Suppressor macrophage treated with lipopolysaccharide for 1 hour (primary cell): ENCODE data around the gene CARMIL1.

Experiments used
- DNase-seq, 3 donors: peaks; one replicate each; pipeline ENCODE4 v3.0.0-alpha.2; 2020 to 2022

Gene CARMIL1

DNA sequence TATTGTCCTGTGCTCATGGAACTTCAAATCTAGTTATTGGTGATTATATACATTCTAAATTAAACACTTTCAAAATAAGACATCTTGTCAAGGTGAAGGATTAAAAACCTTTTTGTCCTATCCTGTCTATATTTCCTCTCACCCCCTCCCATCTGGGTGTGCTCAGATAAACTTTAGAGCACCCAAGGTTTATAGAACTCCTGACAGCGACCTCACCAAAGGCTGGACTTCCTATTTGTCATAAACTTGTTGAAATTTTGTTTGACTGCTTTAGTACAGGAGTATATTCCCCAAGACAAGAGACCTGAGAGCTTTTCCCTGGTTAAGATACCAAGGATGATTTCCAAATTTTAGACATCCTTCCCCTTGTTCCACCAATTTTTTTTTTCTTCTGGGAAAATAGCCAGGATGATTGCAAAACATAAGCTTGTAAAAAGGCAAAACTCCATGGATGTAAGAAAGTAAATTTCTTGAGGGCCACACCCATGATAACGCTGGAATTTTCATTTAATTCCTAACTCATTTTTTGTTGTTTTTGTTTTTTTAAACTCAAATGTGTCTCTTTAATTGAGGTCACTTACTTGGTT lies 33.0 kb downstream of the CARMIL1 start:
- DNase-seq: peak in 2 of 3 donors; percentile 39 to 45

DNA sequence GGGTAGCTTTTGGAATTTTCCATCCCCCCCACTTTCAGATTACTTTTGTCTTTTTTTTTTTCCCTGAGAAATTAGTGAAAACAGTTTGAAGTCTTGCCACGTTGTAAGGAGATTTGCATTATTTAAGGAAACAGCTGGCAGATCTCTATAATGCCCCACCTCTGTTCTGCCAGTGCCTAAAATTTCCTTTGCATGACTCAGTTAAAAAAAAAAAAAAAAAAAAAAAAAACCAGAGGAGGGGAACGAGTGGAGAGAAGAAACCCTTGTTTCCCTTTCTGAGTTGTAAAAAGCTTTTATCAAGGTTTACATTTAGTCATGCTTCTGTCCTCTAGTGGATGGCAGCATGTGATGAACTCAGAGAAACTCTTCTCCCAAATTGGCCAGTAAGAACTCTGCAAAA lies 33.5 kb downstream of the CARMIL1 start:
- peak; percentile 61 to 70 (median 69) for DNase-seq

DNA sequence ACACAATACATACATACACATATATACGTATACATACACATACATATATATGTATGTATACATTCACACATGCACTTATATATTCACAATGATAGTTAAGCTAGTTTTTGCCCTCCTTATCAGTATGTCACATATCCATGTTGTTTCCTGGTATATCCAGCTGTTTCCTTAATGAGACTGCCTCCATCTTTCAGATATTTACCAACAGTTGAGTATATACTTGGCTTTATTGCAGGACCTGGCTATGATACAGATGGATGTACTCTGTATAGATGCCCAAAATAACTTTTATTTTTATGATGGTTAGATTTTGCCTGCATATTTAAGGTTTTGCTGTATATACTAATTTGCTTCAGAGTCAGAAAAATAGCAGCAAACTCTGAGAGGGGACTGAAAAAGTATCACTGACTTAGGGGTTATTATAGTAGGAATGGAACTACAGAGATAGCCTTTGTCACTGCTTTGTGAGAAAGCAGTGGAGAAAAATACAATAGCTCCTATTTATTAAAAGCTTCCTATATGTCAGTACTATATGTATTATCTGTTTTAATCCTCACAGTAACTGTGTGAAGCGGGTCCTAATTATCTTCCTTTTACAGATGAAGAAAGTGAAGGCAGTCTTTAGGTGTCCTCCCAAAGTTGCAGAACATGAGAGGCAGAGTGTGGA lies 35.5 kb downstream of the CARMIL1 start:
- DNase-seq: no peak

DNA sequence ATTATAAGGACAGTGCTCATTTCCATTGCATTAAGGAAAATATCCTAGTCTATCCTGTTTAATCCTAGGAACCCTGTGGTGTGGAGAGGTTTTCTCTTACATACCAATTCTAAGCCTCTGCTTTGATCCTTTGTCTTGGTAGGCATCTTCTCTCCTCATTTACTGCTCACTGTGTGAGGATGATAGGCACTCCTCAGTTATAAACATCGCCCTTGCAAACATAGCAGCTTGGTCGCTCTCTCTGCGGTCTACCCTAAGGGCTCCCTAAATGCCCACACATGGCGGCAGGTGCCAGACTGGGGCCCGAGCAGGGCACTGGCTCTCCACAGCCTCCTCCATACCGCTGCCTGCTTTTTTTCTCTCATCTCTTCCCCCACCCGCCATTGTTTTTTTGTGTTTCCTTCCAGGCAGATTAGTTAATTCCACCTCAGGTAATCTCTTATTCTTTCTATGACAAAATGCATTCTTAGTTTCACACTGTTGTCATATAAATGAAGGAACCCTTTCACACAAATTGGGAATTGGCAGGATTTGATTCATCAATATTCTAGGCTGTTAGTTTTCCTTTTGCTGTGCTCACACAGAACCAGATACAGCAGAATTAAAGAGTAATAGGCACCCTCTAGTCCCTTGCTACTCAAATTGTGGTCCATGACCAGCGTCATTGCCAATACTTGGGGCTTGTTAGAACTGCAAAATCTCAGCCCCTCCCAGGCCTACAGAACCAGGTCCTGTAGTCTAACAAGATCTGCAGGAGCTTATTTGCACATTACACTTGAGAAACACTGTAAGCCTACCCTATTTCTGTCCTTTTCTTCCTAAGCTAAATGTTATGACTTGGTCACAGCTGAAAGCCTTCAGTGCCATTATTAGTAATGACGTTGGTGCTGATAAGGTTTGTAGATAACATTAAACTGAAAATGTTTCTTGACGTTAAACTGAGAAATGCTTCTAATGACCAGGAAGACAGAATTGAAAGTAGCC lies 36.3 kb downstream of the CARMIL1 start:
- DNase-seq: no peak

DNA sequence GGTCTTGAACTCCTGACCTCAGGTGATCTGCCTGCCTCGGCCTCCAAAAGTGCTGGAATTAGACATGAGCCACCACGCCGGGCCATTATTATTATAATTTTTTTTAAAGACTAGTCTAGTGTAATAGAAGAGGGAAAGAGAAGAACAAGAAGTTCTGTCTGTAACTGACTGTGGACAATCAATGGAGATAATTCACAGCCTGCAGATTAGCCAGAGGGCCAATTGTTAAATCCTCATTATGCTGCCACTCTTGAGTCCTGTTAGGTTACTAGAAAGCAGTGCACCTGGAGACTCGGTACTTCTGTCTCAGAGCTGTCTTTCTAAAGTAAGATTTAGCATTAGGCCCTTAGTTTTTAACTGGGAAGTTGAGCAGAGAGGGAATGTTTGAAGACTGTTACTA lies 37.5 kb downstream of the CARMIL1 start:
- DNase-seq: no peak

DNA sequence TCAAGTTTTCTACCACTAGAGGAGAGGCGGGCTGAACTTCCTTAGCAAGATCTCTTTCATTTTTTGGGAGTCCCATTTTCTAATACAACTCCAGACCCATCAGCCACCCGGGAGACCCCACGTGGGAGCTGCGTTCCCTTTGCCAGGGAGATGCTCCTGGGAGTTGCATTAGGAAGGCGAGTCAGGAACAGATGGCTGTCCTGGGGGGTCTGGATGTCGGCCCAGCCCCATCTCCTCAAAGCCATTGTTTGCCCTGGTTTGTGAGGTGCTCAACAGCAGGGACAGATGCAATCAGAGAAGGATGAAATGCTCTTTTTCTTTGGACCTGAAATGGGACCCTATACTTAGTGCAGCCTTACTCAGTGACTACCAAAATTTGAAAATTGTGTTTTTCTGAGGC lies 39.4 kb downstream of the CARMIL1 start:
- DNase-seq: no peak

DNA sequence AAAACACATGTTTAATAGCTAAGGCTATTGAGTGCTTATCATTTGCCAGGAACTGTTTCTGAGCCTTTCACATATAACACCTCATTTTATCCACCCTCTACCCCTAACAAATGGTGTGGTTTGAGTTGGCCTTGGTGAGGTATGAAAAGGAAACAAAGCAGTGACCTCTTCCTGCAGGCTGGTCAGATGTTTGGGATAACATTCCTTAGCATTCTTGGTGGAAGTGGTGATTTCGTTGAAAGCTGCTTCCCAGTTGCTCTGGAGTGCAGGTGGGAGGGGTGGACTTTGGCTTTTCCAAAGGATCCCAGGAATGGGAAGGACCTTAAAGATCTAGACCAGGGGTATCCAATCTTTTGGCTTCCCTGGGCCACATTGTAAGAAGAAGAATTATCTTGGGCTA lies 41.3 kb downstream of the CARMIL1 start:
- DNase-seq: no peak

DNA sequence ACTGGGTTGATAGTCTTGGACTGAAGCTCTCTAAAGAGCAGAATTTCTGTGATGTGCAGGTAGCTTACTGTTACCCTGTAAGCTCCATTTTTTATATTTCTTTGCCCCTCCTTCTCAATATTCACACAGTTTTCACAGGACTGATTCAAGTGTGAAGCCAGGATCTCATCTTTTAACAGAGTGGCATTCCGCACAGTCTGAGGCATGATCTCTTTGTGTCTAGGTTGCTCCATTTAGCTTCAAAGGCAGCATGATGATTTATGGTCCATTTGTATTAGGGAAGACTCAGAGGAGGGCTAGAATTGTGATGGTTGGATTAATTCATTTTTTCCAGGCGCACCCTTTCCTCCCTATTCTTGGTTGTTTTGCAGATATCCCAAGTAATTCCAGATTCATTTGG lies 43.5 kb downstream of the CARMIL1 start:
- DNase-seq: no peak

DNA sequence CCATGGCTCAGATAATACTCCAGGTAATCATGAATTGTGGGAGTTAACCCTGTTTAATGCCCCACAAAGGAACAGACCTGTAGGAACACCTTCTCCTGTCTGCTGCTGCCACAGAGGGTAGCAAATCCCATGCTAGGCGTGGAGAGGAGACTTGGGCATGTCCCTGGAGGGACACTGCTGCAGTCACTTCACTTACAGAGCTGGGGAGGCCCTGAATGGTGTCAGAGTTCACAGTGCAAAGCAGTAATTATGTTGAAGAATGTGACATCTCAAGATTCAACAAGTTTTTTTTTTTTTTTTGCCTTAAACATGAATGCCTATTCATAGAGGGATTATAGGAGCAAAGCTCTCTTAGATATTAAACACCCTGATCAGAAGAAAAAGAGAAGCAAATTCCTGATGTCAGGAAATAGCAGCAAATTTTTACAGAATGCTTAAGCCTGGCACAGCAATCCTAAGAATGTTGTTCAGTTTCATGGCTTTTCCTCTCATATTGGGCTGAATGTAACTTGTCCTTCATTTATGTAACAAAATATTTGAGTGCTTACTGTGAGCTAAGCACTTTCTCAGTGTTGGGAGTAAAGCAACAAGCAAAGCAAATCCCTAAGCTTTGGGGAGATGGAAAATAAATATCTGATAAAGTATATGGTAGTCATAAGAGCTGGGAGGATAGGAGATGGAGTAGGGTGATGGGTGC lies 45.0 kb downstream of the CARMIL1 start:
- no peak for DNase-seq

DNA sequence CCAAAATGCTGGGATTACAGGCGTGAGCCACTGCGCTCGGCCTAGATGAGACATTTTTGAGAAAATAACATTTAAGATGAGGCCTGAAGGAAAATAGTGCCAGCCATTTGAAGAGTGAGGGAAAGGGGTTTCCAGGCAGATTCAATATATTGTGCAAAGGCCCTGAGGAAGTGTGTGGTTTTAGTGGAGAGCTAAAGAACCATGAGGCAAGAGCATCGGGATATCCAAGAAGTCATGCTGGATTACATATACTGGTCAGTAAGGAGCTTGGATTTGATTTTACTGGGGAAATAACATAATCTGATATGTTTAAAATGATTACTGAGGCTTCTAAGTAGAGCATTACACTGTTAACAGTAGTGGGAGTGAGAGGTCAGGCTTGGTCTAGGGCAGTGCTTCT lies 47.0 kb downstream of the CARMIL1 start:
- DNase-seq: peak; percentile 31 to 43 (median 36)

DNA sequence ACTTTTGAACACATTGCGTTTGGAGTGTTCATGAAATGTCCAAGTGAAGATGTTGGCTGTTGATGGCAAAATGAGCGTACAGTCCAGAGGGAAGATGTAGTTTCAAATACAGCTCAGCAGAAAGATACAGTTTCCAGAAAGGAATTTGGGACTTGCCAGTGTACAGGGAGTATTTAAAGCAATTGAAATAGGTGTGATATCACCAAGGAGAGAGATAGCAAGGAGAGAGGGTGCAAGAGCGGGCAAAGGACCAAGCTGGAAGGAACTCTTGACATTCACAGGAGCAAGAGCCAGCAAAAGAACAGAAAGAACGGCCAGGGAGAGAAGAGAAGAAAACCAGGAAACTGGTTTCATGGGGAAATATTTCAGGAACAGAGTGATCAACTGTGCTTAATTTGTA lies 47.8 kb downstream of the CARMIL1 start:
- DNase-seq: no peak

DNA sequence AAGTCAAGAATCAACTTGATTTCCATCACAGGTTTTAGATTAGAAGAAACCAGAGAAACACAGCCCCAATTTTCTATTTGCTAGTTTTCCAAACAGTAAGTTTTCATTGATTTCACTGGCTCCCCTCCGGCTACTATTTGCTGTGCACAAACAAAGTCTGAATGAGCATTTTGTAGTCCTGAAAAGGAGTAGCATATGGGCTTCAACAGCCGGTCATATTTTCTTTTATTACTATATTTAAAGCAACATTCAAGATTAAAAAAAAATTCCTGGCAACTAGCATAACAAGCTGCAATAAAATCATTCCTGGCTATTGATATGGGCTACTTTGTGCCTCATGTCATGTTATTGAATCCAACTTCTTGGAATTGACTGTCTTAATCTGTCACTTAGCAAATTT lies 48.3 kb downstream of the CARMIL1 start:
- DNase-seq: no peak

DNA sequence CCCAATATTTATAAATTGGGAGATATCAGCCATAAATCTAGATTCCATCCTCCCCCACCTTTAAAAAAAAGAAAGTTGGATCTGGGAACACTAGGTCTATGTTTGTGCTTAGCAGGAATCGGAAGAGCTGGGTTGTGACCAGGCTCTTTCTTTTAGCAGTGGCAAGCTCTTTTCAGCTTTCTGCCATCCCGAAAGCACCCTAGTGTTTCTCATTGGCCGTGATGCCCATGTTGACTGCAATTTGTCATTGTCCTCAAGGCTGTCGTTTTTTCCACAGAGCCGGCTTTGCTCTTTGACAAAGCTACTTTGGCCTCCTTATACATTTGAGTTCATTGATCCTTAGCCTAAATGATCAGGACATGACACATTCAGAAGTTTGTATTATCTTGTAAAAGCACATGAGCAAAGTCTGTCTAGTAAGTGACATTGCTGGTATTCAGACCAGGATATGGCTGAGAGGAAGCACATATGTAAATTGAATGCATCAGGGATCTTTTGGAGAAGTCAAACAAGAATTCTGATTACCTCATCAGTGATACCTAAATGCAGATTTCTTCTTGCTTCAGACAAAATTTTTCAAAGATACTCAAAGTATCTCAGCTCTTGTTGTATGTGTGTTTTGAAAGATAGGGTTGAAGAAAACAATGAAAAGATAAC lies 50.1 kb downstream of the CARMIL1 start:
- peak; percentile 29 to 51 (median 45) for DNase-seq

DNA sequence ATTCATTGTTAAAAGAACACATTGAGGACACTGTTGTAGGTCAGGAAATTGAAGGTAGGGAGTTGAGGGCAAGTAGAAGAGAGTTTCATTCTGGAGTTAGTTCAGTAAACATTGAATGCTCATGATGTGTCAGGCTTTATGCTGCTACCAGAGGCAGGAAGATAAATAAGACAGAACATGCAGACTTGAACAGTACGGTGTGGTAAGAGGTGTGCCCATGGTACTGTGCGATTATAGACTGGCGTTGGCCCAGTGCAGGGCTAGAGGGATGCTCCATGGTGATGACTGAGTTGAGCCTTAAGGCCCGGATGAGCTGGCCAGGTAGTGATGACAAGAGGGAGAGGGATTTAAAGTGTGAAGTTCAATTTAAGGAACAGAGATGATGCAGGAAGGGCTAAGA lies 50.8 kb downstream of the CARMIL1 start:
- no peak for DNase-seq

DNA sequence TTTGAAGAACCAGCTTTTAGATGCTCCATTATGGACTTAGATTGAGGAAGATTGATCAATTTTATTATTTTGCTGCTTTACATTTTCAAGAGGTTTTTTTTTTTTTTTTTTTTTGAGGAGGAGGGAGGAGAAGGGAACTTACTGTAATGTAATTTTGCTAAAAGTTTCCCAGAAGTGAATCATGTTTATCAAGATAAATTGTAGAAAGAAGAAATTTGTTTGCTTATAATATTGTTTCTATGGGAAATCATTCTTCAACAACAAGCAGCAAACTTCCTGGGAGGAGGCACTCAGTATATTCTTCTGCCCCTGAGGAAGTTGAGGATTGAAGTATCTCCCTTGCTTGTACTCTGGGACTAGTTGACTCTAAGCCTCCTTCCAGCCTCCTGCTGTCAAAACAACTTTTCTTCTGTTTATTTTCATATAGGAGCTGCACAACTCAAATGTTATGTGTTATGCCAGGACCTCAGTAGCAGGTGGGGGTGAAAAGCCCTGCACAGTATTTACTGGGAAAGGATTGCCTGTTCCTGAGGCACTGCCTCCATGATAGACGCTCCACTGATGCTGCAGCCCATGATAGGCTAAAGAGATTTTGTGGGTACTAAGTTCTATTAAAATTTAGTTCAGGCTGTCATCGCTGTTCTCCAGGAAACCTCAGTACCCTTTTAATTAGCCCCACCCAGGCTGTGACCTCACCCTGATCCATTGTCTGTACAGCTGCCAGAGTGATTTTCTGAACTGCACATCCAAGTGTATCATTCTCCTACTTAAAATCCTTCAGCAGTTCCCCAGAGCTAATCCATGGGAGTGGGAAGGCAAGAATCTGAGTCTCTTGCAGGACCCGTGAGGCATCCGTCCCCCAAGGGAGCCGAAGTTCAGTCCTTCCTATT lies 51.9 kb downstream of the CARMIL1 start:
- DNase-seq: peak; percentile 35 to 58 (median 40)

DNA sequence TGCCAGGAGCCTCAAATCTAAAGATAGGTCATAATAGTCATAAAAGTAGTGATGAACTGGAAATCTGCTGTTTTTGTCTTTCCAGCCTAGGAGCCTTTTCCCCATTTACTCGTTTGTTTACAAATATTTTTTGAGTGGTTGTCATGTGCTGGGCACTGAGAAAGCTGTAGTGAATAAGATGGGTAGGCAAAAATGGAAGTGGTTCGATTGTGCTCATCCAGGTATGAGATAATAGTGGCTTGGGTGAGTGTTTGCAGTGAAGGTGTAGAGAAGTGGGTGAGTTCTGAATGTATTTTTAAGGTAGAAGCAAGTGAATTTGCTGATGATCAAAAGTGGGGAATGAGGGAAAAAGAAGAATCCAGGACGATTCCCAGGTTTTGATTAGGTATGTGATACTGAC lies 53.0 kb downstream of the CARMIL1 start:
- no peak for DNase-seq

DNA sequence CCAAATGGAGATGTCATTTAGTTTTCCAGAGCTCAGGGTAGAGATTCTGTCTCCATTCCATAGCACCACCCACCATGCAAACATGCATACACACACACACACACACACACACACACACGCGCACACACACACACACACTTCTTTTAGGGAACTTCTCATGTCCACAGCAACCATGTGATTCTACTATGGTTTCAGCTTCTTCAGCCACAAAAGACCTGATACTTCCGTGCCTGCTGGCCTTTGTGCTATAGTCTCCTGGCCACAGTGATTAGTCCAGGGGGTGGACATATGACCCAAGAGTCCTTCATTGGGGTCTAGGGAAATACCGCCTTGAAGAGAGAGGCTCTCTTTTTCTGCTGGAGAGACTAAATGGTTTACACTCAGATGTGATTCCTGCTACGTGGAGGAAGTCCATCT lies 53.5 kb downstream of the CARMIL1 start:
- peak in 2 of 3 donors; percentile 40 to 52 for DNase-seq

DNA sequence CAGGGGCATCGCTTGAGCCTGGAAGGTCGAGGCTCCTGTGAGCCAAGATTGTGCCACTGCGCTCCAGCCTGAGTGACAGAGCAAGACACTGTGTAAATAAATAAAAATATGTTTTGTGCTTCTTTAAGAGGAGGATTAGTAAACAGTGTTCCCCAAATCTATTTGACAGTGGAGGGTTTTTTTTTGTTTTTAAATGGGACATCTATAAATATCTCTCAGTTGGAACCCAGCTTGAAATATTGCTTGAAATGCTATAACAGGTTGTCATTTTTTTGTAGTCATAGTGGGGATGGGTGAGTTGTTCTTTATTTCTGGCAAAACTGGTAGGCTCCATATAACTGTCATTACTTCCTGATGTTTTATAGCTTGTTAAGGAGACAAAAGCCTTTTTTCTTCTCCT lies 54.3 kb downstream of the CARMIL1 start:
- DNase-seq: no peak

DNA sequence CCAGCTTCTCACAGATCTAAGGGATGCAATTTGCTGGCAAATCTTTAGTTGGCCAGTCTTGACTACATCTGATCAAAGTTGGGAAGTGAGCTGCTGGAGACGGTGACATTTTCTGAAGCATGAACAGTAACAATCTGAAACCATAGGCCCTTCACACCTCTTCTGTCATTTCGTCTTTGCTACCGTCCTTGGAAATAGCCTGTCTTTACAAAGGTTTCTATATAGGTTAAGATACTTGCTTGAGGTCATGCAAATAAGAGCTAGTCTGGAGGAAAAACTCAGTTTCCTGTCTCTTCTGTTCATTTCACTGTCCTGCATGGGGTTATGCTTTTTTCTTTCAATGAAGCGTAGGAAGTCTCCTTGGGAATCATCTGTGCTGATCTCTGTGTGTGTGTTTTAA lies 55.6 kb downstream of the CARMIL1 start:
- no peak for DNase-seq

DNA sequence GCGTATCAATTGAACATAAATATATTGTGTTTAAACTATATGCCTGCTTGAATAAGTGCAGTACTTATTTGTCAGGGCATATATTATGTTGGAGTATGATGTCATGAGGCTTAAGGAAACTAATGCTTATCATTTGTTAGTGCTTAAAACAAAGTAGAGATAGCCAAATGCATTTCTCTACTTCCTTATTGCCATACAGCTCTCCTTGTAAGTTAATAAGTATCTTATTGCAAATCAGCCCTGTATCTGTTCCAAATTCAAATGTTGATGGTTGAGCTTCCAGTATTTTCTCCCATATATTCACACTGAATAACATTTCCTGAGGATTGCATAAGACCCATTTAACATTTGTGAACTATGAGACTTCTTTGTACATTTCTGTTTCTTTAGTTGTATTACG lies 57.8 kb downstream of the CARMIL1 start:
- no peak for DNase-seq

DNA sequence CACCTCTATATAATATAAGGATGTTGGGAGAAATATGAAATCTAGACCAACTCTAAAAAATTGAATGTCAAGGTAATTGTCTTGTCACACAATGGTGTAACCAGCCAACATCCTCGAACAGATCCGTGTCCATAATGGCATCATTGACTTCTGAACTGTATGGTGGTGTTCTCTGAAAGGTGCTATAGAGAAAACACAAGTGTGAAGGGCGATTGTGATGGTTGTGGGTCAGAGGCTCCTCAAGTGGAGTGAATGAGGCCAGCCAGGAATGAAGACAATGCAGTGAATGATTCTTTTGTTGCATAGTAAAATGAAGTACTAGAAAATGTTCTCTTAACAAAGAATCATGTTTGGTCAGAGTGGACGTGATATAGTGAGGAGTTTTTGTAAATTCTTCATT lies 58.3 kb downstream of the CARMIL1 start:
- DNase-seq: no peak
